Mesenteric fat pad (tissue), 1 donor: ENCODE data around the gene NUDT22. TPM values are rescaled to one million over a fixed set of nuclear protein-coding genes. Genes with fewer than 3 reads are reported as not detected.

Source experiments
- DNase-seq: peaks from one replicate; pipeline ENCODE4 v3.0.0-alpha.2; 2020; ENCODE audit warnings: low spot score
- long read RNA-seq: library from polyadenylated mRNA; unstranded; transcript quantifications from one replicate; pipeline ENCODE4 v2.0.0, GENCODE V29; 2020
- total RNA-seq: library from RNA; stranded (reverse); fragmentation: NEBNext Ultra II Directional; extraction: Animal tissue kit (Norgen Biotek cat#: 25700); gene quantifications from one replicate; pipeline ENCODE4 v1.2.1, GENCODE V29; 2021
- donor health status: DM: yes; HTN: yes; CAD: no.

Gene NUDT22
- total RNA-seq = 45.8 TPM
- long read RNA-seq, transcript NUDT22-201 (6 exons, 1,094 nt) = major isoform, 26 of 73 reads
- long read RNA-seq, partial matches to known transcripts = 45 of 73 reads
- long read RNA-seq, other reads (novel, unspliced or antisense) = 2 of 73 reads

DNA sequence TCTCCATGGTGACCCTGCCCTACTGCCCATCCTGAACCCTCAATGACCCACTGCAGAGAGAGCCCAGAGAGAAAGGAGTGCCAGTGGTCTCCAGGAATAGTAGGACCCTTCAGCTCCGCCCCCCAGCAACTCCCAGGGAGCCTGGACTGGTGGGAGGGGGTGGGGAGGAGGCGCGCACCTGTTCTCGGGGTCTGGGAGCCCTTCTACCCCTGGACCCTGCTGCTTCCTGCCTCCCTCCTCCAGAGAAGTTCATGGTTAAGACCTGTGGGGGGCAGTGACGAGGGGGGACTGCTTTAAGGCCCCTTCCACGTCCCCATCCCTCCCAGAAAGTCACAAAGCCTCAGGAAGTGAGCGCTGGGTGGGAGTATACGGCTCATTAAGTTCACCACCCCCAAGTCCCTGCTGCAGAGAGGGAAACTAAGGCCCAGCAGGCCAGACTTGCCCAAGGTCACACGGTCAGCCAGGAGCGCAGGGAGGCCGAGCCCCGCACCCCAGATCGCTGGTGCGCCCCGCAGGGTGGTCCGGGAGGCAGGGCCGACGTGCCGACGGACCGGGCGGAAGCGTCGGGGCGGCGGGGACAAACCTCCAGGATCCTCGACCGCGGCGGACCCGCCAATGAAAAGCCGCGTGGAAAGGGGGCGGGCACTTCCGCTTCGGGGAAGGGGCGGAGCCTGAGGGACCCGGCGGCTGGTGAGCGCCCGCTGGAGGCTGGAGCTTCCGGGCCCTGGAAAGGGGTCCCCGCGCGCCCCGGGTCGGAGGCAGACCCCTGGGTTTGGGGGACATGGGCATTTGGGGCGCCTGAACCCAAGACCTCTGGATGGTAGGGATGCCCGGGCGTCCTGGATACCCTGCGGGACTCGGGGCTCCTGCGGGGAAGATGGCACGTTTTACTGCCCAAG is at the start of gene NUDT22, which contains the start of gene TRPT1:
Gene NUDT22 (plus strand): TSS at position 667 of the 899 bp plus-strand sequence. CDS start 379 bp downstream, outside the sequence.
Gene TRPT1 (minus strand): TSS at position 579 of the 899 bp plus-strand sequence. CDS start 326 bp downstream, at position 253.
- DNase-seq = peak; percentile 98

DNA sequence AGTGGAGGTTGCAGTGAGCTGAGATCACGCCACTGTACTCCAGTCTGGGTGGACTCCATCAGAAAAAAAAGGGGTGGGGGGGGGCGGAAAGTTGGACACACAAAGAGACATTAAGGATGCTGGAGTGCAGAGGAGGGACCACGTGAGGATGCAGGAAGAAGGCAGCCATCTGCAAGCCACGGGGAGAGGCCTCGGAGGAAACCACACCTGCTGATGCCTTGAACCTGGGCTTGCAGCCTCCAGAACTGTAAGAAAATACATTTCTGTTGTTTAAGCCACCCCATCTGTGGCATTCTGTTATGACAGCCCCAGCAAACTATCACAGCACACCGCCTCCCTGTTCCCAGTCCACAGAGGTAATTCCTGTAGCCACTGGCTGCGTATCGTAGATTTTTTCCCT is 49.3 kb upstream of the NUDT22 start:
- no peak for DNase-seq

DNA sequence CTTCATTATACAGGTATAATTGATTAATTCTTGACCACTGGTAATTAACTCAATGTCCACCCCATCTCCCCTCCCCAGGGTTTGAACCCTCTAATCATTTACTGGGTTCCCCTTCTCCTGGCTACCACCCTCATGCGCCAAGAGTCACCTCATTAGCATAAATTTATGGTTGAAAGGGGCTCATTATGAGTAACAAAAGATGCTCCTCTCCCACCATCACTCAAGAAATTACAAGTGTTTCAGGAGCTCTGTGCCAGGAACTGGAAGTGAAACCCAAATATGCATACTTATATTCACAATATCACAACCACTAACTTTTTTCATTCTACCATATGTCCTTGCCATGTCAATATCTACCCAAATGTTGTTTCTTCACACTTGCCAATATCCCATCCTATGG is 47.9 kb upstream of the NUDT22 start:
- DNase-seq = no peak

GRCh38 chr11:64178951-64179639 is 47.0 kb upstream of the NUDT22 start:
- no peak for DNase-seq

DNA sequence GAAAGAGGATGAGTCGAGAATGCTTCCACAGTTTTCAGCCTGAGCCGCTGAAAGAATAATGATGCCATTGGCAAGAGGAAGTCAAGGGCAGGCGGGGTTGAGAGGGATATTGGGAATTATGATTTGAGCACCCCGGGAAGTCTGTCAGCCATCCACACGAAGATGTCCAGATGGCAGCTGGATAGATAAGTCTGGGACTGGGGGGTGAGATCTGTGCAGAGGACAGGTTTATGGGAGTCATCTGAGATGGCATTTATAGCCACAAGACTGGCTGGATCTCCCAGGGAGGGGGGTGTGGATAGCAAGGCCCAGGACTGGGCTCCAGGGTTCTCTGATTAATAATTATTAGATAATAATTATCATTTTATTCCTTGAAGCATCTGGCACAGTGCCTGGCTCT is 45.2 kb upstream of the NUDT22 start:
- no peak for DNase-seq

- DNase-seq = peak; percentile 95
Measured at GRCh38 chr11:64181506-64182411, 44.3 kb upstream of the NUDT22 start.

DNA sequence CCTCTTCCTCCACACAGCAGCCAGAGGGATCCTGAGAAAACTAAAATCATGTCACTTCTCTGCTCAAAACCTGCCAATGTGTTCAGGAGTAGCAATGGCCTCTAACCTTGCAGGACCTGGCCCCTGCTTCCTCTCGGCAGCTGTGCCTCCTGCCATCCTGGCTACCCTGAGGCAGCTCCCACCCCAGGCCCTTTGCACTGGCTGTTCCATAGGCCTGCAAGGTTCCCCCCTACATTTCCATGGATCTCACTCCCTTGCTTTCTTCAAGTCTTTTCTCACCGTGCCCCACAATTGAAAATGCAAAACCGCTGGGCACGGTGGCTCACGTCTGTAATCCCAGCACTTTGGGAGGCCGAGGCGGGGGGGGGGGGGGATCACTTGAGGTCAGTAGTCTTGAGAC is 42.2 kb upstream of the NUDT22 start:
- no peak for DNase-seq

- DNase-seq = peak; percentile 96
Measured at GRCh38 chr11:64185175-64185692, 40.8 kb upstream of the NUDT22 start.

GRCh38 chr11:64185693-64186491 is 40.2 kb upstream of the NUDT22 start, which contains the start of gene STIP1:
Gene STIP1, plus strand, starts transcription at chr11:64186171. Its CDS starts 91 bp downstream, at chr11:64186262.
- peak; percentile 99 for DNase-seq

GRCh38 chr11:64186492-64187165 is 39.4 kb upstream of the NUDT22 start:
- no peak for DNase-seq

GRCh38 chr11:64192434-64192833 is 33.6 kb upstream of the NUDT22 start:
- no peak for DNase-seq

- DNase-seq = no peak
Measured at GRCh38 chr11:64196626-64197025, 29.4 kb upstream of the NUDT22 start.

- no peak for DNase-seq
Measured at GRCh38 chr11:64198511-64198910, 27.6 kb upstream of the NUDT22 start.

DNA sequence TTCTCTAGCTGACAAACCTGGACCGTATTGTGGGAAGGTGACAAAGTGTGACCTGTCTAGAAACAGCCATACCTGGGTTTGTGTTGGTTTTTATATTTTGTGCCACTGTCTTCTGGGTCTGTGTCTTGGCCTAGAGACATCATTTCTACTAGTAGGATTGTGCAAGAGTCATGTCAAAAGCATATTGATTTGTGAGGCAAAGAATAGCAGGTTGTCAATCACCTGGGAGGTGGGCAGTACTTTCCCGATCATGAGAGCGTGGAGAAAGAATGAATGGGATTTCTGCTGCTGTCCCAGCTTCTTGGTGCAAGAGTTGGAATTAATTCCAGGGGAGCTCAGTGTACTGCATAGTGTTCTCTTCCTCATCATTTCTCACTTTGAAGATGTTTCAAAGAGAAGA is 24.5 kb upstream of the NUDT22 start:
- DNase-seq = no peak

DNA sequence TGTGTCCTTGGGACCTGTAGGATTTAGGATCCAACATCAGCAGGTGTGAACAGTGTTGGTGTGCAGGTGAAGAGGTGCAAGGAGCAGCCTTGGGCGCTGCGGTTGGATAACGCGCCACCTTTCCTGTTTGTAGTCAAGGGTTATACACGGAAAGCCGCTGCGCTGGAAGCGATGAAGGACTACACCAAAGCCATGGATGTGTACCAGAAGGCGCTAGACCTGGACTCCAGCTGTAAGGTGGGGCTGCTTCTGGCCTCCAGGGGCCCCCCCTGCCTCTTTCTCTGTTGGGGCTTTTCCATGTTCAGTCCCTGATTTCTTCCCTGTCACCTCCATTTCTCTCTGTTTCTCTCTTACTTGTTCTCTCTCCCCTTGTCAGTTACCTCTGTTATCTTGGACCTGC is 23.1 kb upstream of the NUDT22 start:
- DNase-seq = no peak

GRCh38 chr11:64203421-64204079 is 22.5 kb upstream of the NUDT22 start:
- DNase-seq = no peak

DNA sequence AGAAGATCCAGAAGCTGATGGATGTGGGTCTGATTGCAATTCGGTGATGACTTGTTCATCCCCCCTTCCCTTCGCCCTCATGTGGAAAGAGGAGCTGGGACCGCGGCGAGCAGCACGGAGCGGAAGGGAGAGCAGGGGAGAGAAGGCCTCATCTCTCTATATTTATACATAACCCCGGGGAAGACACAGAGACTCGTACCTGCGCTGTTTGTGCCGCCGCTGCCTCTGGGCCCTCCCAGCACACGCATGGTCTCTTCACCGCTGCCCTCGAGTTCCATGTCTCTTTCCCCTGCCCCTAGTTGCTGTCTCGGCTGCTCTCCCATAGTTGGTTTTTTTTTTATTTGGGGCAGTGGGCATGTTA is 22.0 kb upstream of the NUDT22 start:
- DNase-seq = no peak

GRCh38 chr11:64204464-64204989 is 21.5 kb upstream of the NUDT22 start:
- DNase-seq = no peak
